Subcutaneous adipose tissue (tissue), 4 donors: Measurements from ENCODE around the gene CA12. TPM values are rescaled to one million over a fixed set of nuclear protein-coding genes. Genes with fewer than 3 reads are reported as not detected.

Experiments used
- CTCF ChIP-seq: fragments of 450-650 bp; IDR thresholded peaks from one replicate; pipeline ENCODE4 v1.5.1; 2016; ENCODE audit warnings: low read depth, mild to moderate bottlenecking, control low read depth, antibody characterized with exemption, moderate library complexity
- total RNA-seq, 4 donors: library from RNA; depleted of rRNA; stranded (reverse); fragments of >200 nt; gene quantifications; one replicate each; pipeline ENCODE4 v1.1.0, GENCODE V29; 2016

The CA12 gene
- total RNA-seq, 4 donors from 2014 or later = 1.5 to 16.3 (median 3.7) TPM

GRCh38 chr15:63341898-63342297 lies 39.7 kb downstream of the CA12 start:
- no peak for TF ChIP-seq CTCF

- TF ChIP-seq CTCF = no peak
Observed at GRCh38 chr15:63340878-63341277, 40.8 kb downstream of the CA12 start.

- no peak for TF ChIP-seq CTCF
Observed at GRCh38 chr15:63340353-63340752, 41.3 kb downstream of the CA12 start.

GRCh38 chr15:63339836-63340235 lies 41.8 kb downstream of the CA12 start:
- no peak for TF ChIP-seq CTCF

- TF ChIP-seq CTCF = no peak
Observed at GRCh38 chr15:63339006-63339766, 42.5 kb downstream of the CA12 start.

- TF ChIP-seq CTCF = no peak
Observed at GRCh38 chr15:63338170-63338569, 43.5 kb downstream of the CA12 start.

GRCh38 chr15:63337046-63337445 lies 44.6 kb downstream of the CA12 start:
- no peak for TF ChIP-seq CTCF
